HG03135 (cell line): Measurements from ENCODE around the gene ZDHHC24.

Experiments
- ATAC-seq: cut with Tn5 transposase; IDR thresholded peaks from one replicate; pipeline ENCODE4 v1.9.1; 2021; ENCODE audit warnings: mild to moderate bottlenecking, moderate library complexity; ENCODE audit not compliant: unreplicated experiment

Gene ZDHHC24

GRCh38 chr11:66475349-66476172 is 70.3 kb downstream of the ZDHHC24 start:
- ATAC-seq: no peak

DNA sequence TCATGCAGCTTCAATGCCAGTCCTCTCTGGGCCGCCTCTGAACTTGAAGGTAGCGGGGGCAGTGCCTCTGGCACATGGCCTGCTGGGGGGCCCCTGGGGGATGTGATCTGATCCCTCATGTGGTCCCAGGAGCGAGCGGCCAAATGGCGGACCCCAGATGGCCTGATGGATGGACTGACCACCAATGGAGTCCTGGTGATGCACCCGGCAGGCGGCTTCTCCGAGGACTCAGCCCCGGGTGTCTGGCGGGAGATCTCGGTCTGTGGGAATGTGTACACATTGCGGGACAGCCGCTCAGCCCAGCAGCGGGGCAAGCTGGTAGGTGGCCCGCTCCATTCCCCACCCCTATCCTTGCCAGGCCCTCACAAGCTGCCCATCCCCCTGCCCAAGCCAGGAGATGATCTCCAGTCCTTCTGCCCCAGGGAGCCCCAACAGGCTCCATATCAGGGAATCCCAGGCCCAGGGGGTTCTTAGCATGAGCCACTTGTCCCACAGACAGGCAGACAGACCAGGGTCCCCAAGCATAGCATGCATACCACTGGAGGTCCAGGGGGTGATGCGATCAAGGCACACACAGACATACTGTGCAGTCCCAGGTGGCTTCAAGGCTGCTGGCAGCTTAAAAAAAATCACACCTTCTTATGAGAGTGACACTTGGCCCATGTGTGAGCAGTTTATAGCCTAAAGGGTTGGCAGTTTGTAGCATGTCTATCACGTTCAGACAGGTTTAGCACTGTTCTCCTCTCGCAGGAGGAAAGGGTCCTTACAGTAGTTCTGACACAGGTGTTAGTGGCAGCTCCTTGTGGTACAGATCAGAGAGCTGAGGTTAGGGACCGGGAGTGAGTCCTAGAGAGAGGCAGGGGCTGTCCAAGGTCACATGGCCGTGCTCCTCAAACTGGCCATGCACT is 72.0 kb downstream of the ZDHHC24 start:
- no peak for ATAC-seq

GRCh38 chr11:66473167-66473566 is 72.7 kb downstream of the ZDHHC24 start:
- no peak for ATAC-seq

- no peak for ATAC-seq
These were observed 73.8 kb downstream of the ZDHHC24 start for GRCh38 chr11:66472054-66472453.

- ATAC-seq: no peak
These were observed 74.7 kb downstream of the ZDHHC24 start for GRCh38 chr11:66471142-66471541.
